Neural cell (in vitro differentiated cells): ENCODE data around the gene SCRN2. TPM values are rescaled to one million over a fixed set of nuclear protein-coding genes. Genes with fewer than 3 reads are reported as not detected.

Experiments
- H2AFZ ChIP-seq: fragments of 200-600, 300-800 bp; sonication (generic), shearing (Covaris generic); 2 replicates; pipeline ENCODE4 v1.6.0; 2014; ENCODE audit warnings: low read depth, mild to moderate bottlenecking, antibody characterized with exemption, low read length, moderate library complexity
- H3F3A ChIP-seq: fragments of 200-600 bp; shearing (Covaris generic); 2 replicates; pipeline ENCODE4 v1.6.1; 2016; ENCODE audit warnings: mild to moderate bottlenecking, moderate library complexity, mixed read lengths, antibody characterized with exemption, low read length; ENCODE audit not compliant: insufficient read depth, poor library complexity, severe bottlenecking
- H3K27ac ChIP-seq: fragments of 200-600, 300-800 bp; sonication (generic), shearing (Covaris generic); 2 replicates; pipeline ENCODE4 v1.5.1; 2014; ENCODE audit warnings: mild to moderate bottlenecking, low read length, moderate library complexity
- H3K27me3 ChIP-seq: fragments of 300-800, 200-600 bp; sonication (generic), shearing (Covaris generic); 2 replicates; pipeline ENCODE4 v1.6.0; 2014; ENCODE audit warnings: mild to moderate bottlenecking, low read depth, low read length, moderate library complexity; ENCODE audit not compliant: insufficient read depth
- H3K36me3 ChIP-seq: fragments of 300-800, 200-600 bp; sonication (generic), shearing (Covaris generic); 2 replicates; pipeline ENCODE4 v1.5.1; 2014; ENCODE audit warnings: mild to moderate bottlenecking, antibody characterized with exemption, low read length, moderate library complexity; ENCODE audit not compliant: insufficient read depth
- H3K4me2 ChIP-seq: fragments of 300-800, 200-600 bp; sonication (generic), shearing (Covaris generic); 2 replicates; pipeline ENCODE4 v1.6.0; 2014; ENCODE audit warnings: mild to moderate bottlenecking, low read length
- H3K4me3 ChIP-seq: fragments of 300-800, 200-600 bp; sonication (generic), shearing (Covaris generic); 2 replicates; pipeline ENCODE4 v1.5.1; 2014; ENCODE audit warnings: mild to moderate bottlenecking, low read length, moderate library complexity
- H3K79me2 ChIP-seq: fragments of 200-600 bp; shearing (Covaris generic); replicated peaks from 2 replicates; pipeline ENCODE4 v1.6.0; 2014; ENCODE audit warnings: mild to moderate bottlenecking, low read length, moderate library complexity; ENCODE audit not compliant: insufficient read depth
- H3K9ac ChIP-seq: fragments of 300-800, 200-600 bp; sonication (generic), shearing (Covaris generic); 2 replicates; pipeline ENCODE4 v1.6.1; 2016; ENCODE audit warnings: mild to moderate bottlenecking, low read length, mixed read lengths
- H3K9me2 ChIP-seq: fragments of 200-600 bp; shearing (Covaris generic); 2 replicates; pipeline ENCODE4 v1.6.1; 2016; ENCODE audit warnings: mild to moderate bottlenecking, low read length, mixed read lengths; ENCODE audit not compliant: insufficient read depth
- H3K9me3 ChIP-seq: fragments of 200-600, 300-800 bp; sonication (generic), shearing (Covaris generic); 2 replicates; pipeline ENCODE4 v1.6.1; 2016; ENCODE audit warnings: mild to moderate bottlenecking, mixed run types, low read length, moderate library complexity, mixed read lengths
- H4K20me1 ChIP-seq: fragments of 200-600 bp; shearing (Covaris generic); 2 replicates; pipeline ENCODE4 v1.6.1; 2016; ENCODE audit warnings: mild to moderate bottlenecking, mixed run types; ENCODE audit not compliant: insufficient read depth
- CTCF ChIP-seq: fragments of 450-650 bp; IDR thresholded peaks from 2 replicates; pipeline ENCODE4 v1.5.1; 2014; ENCODE audit warnings: antibody characterized with exemption, mild to moderate bottlenecking, moderate library complexity; ENCODE audit not compliant: poor library complexity, severe bottlenecking
- EP300 ChIP-seq: fragments of 450-650 bp; conservative IDR thresholded peaks from 2 replicates; pipeline ENCODE4 v1.6.1; 2014; ENCODE audit warnings: antibody characterized with exemption, mild to moderate bottlenecking, moderate library complexity; ENCODE audit not compliant: poor library complexity, severe bottlenecking
- EZH2 ChIP-seq: fragments of 200-600, 300-800 bp; shearing (Covaris generic), sonication (generic); IDR thresholded peaks from 2 replicates; pipeline ENCODE4 v1.6.1; 2014; ENCODE audit warnings: antibody characterized with exemption, low read length, borderline replicate concordance, mild to moderate bottlenecking; ENCODE audit not compliant: insufficient read depth, poor library complexity, severe bottlenecking
- MXI1 ChIP-seq: fragments of 450-650 bp; conservative IDR thresholded peaks from 2 replicates; pipeline ENCODE4 v1.6.1; 2014; ENCODE audit warnings: antibody characterized with exemption, mild to moderate bottlenecking; ENCODE audit not compliant: poor library complexity, severe bottlenecking
- RAD21 ChIP-seq: fragments of 450-650 bp; conservative IDR thresholded peaks from 2 replicates; pipeline ENCODE4 v1.6.1; 2014; ENCODE audit warnings: antibody characterized with exemption, mild to moderate bottlenecking, moderate library complexity
- TAF1 ChIP-seq: IDR thresholded peaks from 2 replicates; pipeline ENCODE4 v1.6.1; 2012; ENCODE audit warnings: low read depth
- polyA plus RNA-seq: library from polyadenylated mRNA; depleted of rRNA; stranded (reverse); fragments of >200 nt; gene quantifications from 2 replicates; pipeline ENCODE4 v1.2.3, GENCODE V29; 2014

Gene SCRN2
- polyA plus RNA-seq, 1 donor from 2014 or later, result 94.0 TPM

- no peak overlapping the region for H3K4me2 ChIP-seq
- H4K20me1 ChIP-seq, result no peaks in the 10 kb centered on the region
- H3K9ac ChIP-seq, result no peak overlapping the region
- H3K27ac ChIP-seq, result no peak overlapping the region
- no peaks in the 10 kb centered on the region for H3K9me2 ChIP-seq
- no peaks in the 10 kb centered on the region for H3K27me3 ChIP-seq
- H2AFZ ChIP-seq, result no peak overlapping the region
- no peak for TF ChIP-seq EZH2
- TF ChIP-seq CTCF, result no peak
- no peak for TF ChIP-seq EP300
- TF ChIP-seq MXI1, result no peak
- TF ChIP-seq RAD21, result no peak
- no peak for TF ChIP-seq TAF1
- no peaks in the 10 kb centered on the region for H3K9me3 ChIP-seq
- H3K79me2 ChIP-seq, result no peaks in the 10 kb centered on the region
- no peak overlapping the region for H3K4me3 ChIP-seq
- H3K36me3 ChIP-seq, result no peaks in the 10 kb centered on the region
- no peaks in the 10 kb centered on the region for H3F3A ChIP-seq
Measured at GRCh38 chr17:47816947-47817346, 24.1 kb downstream of the SCRN2 start.

GRCh38 chr17:47816111-47816735 lies 24.9 kb downstream of the SCRN2 start:
- Histone ChIP-seq H3K27ac (no peak overlapping the region), H3K9me3 (no peaks in the 10 kb centered on the region), H3K27me3 (no peaks in the 10 kb centered on the region), H3K9me2 (no peaks in the 10 kb centered on the region), H3K4me3 (no peak overlapping the region), H3K79me2 (no peaks in the 10 kb centered on the region), H2AFZ (no peak overlapping the region), H3F3A (no peaks in the 10 kb centered on the region), H3K36me3 (no peaks in the 10 kb centered on the region), H3K9ac (no peak overlapping the region), H3K4me2 (no peak overlapping the region), H4K20me1 (no peaks in the 10 kb centered on the region)
- no peak for TF ChIP-seq RAD21
- TF ChIP-seq EZH2, result no peak
- no peak for TF ChIP-seq EP300

- Histone ChIP-seq H3K36me3 (no peaks in the 10 kb centered on the region), H3K27ac (no peak overlapping the region), H3K27me3 (no peaks in the 10 kb centered on the region), H4K20me1 (no peaks in the 10 kb centered on the region), H3K9me2 (no peaks in the 10 kb centered on the region), H3K4me3 (no peak overlapping the region), H3K9me3 (no peaks in the 10 kb centered on the region), H3K79me2 (no peaks in the 10 kb centered on the region), H3K9ac (no peak overlapping the region), H3K4me2 (no peak overlapping the region), H3F3A (no peaks in the 10 kb centered on the region), H2AFZ (no peak overlapping the region)
- no peak for TF ChIP-seq MXI1
- TF ChIP-seq CTCF, result no peak
Measured at GRCh38 chr17:47815106-47815918, 25.8 kb downstream of the SCRN2 start.
